Transverse colon (tissue), 4 donors: ENCODE data around the gene ZNF608. TPM values are rescaled to one million over a fixed set of nuclear protein-coding genes. Genes with fewer than 3 reads are reported as not detected.

Experiments used
- DNase-seq: peaks from one replicate; pipeline ENCODE4 v3.0.0-alpha.2; 2019
- H3K27ac ChIP-seq, 4 donors: fragments of 200-600 bp; sonication (generic); 2 replicates each; pipeline ENCODE4 v1.5.1; 2016 to 2018; ENCODE audit warnings: inconsistent platforms in 4 of 4
- H3K27me3 ChIP-seq: fragments of 200-600 bp; sonication (generic); 2 replicates; pipeline ENCODE4 v1.5.1; 2017; ENCODE audit warnings: inconsistent platforms
- H3K36me3 ChIP-seq, 4 donors: fragments of 200-600 bp; sonication (generic); 2 replicates each; pipeline ENCODE4 v1.5.1; 2017 to 2019; ENCODE audit warnings: inconsistent platforms in 4 of 4
- H3K4me1 ChIP-seq, 4 donors: fragments of 200-600 bp; sonication (generic); 2 replicates each; pipeline ENCODE4 v1.5.1; 2017 to 2020; ENCODE audit warnings: inconsistent platforms in 4 of 4
- H3K4me3 ChIP-seq, 4 donors: fragments of 200-600 bp; sonication (generic); 1 replicate in 1 of 4; 2 replicates in 3 of 4; pipeline versions ENCODE4 v1.5.1 to v1.6.1; 2017 to 2019; ENCODE audit warnings: inconsistent platforms in 4 of 4
- H3K9me3 ChIP-seq, 2 donors: fragments of 200-600 bp; sonication (generic); 2 replicates each; pipeline ENCODE4 v1.5.1; 2017 to 2019; ENCODE audit warnings: inconsistent platforms in 2 of 2
- EP300 ChIP-seq: sonication (generic); formaldehyde crosslinking; IDR thresholded peaks from one replicate; pipeline ENCODE4 v1.6.1; 2017; ENCODE audit warnings: antibody characterized with exemption, low read depth
- POLR2A ChIP-seq: fragments of 450-650 bp; IDR thresholded peaks from one replicate; pipeline ENCODE4 v1.6.1; 2016; ENCODE audit warnings: antibody characterized with exemption, mild to moderate bottlenecking, moderate library complexity
- POLR2AphosphoS5 ChIP-seq, 3 donors: sonication (generic); formaldehyde crosslinking; IDR thresholded peaks; one replicate each; pipeline ENCODE4 v1.6.1; 2016; ENCODE audit warnings: antibody characterized with exemption in 3 of 3
- WGBS, 2 donors: methylation state at CpG; one replicate each; pipeline ENCODE4 v1.1.5; 2018; ENCODE audit warnings: low coverage in 1 of 2; 5-methylcytosine and 5-hydroxymethylcytosine counted together
- in situ Hi-C, 4 donors: fragments of 200-750 bp; cut with MboI; loops; one replicate each; pipeline versions ENCODE4 v1.15.0 to v1.15.1; 2017; ENCODE audit warnings: low sequenced_read_pairs in 3 of 4, low pct_ligation_motif_present in 1 of 4, low pct_unique_long_range_greater_than_20kb in 1 of 4
- intact Hi-C: fragments of 100-400 bp; cut with DNase I; formaldehyde crosslinking; loops from one replicate; pipeline ENCODE4 v1.15.1; 2023; ENCODE audit warnings: low total_unique reads
- total RNA-seq, 4 donors: library from RNA; depleted of rRNA; stranded (reverse); fragments of >200 nt; gene quantifications; one replicate each; pipeline ENCODE4 v1.1.0, GENCODE V29; 2016
- TF ChIP-seq, protein P1 (sequence below), 5 experiments: fragments of 200-600 bp in 3 of 5; fragments of 450-650 bp in 2 of 5; sonication (generic) in 3 of 5; IDR thresholded peaks; 1 replicate in 2 of 5; 2 replicates in 3 of 5; pipeline ENCODE4 v1.5.1; 2016 to 2017; ENCODE audit warnings: antibody characterized with exemption in 5 of 5, inconsistent platforms in 3 of 5, mild to moderate bottlenecking in 2 of 5, moderate library complexity in 1 of 5

ZNF608 gene
- total RNA-seq, 4 donors from 2014 or later: 30.6 to 83.2 (median 41.2) TPM

DNA sequence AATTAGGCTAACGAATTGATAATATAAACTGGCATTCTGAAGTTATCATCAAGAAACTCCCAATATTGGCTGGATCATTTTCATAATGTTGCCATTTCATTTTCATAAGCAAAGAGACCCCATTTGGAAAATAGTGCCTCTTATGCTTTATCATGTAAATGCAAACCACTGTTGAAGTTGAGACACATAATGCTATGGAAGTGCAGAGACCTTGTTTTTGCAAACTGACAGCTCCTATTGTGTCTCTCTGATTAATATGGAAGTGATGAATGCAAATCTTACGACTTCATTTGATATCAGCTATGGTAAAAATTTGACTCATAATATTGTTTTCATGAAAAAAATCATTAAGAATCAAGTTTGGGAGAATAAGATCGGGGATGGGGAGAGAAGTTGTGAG, 25.3 kb upstream of the ZNF608 start:
- intact Hi-C loops: loop anchor here (10.0 kb wide), 1 partner anchor 63 kb away; no protein-coding TSS in a partner anchor
- no peak overlapping the region for H3K27ac ChIP-seq
- 87 to 93% methylated on average over 3 of the region's 3 CpGs for WGBS, 2 donors
- no peaks in the 10 kb centered on the region for H3K27me3 ChIP-seq
- no peaks in the 10 kb centered on the region for H3K36me3 ChIP-seq
- DNase-seq: no peak
- H3K4me1 ChIP-seq: no peaks in the 10 kb centered on the region
- H3K4me3 ChIP-seq: no peak overlapping the region
- in situ Hi-C loops: no loop called here
- TF ChIP-seq, protein P1, sequence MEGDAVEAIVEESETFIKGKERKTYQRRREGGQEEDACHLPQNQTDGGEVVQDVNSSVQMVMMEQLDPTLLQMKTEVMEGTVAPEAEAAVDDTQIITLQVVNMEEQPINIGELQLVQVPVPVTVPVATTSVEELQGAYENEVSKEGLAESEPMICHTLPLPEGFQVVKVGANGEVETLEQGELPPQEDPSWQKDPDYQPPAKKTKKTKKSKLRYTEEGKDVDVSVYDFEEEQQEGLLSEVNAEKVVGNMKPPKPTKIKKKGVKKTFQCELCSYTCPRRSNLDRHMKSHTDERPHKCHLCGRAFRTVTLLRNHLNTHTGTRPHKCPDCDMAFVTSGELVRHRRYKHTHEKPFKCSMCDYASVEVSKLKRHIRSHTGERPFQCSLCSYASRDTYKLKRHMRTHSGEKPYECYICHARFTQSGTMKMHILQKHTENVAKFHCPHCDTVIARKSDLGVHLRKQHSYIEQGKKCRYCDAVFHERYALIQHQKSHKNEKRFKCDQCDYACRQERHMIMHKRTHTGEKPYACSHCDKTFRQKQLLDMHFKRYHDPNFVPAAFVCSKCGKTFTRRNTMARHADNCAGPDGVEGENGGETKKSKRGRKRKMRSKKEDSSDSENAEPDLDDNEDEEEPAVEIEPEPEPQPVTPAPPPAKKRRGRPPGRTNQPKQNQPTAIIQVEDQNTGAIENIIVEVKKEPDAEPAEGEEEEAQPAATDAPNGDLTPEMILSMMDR (IDR thresholded peaks at IDR 0.05): no peak
- TF ChIP-seq EP300 (no peak), POLR2A (no peak), POLR2AphosphoS5 (IDR thresholded peaks at IDR 0.05) (no peak)
- H3K9me3 ChIP-seq: no peaks in the 10 kb centered on the region

DNA sequence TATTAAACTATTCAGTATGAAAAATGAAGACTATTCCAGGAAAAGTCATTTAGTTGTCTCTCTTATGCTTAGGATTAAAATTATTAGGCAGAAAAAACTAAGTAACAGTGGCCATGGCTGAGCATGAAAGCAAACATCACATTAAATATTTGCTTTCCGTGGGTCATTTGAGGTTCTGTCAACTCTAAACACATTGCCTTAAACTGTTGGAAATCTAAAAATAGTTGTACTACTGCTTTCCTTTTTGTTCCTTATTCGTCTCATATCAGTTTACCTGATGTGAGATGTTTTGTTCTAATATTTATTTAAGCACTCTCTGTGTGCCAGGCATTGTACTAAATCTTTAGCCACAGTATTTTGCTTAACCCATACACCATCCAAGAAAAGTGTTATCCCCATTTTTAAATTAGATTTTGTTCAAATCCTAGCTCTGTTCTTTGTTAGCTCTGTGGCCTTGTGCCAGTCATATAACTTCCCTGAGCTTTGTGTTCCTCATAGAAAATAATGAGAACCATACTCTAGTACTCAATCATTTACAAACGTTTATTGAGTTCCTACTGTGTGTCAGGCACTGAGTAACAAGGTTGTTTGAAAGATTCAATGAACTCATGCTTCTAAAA, 18.7 kb upstream of the ZNF608 start:
- in situ Hi-C loops (no loop called here), intact Hi-C loops (no loop called here)
- 14 to 24% methylated on average over 3 of the region's 3 CpGs for WGBS, 2 donors
- Histone ChIP-seq H3K27ac (peak overlapping the region in 1 of 4 donors; percentile 15), H3K27me3 (no peaks in the 10 kb centered on the region), H3K4me3 (no peak overlapping the region), H3K36me3 (no peaks in the 10 kb centered on the region), H3K9me3 (no peaks in the 10 kb centered on the region), H3K4me1 (peaks cover 0 to 7% (median 2%) of the 10 kb centered on the region in 4 donors)
- TF ChIP-seq EP300 (no peak), POLR2AphosphoS5 (IDR thresholded peaks at IDR 0.05) (peak in 1 of 3 donors; percentile 9)
- DNase-seq: no peak

DNA sequence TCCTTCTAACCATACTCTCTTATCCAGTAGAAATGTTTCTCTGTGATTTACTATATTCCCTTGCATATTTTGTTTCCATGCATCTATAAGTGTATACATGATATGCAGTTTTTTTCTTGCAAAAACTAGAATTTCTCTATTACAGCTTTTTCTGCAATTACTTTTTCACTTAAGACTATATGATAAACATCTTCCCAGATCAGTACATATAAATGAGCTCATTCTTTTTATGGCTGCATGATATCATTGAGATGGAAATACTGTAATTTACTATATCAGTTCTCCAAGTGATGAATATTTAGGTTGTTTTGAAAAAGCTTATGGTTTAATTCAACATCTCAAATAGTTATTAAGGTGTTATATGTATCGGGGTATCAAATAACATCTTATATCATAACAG, 18.1 kb upstream of the ZNF608 start:
- Histone ChIP-seq H3K36me3 (no peaks in the 10 kb centered on the region), H3K27ac (no peak overlapping the region), H3K9me3 (no peaks in the 10 kb centered on the region), H3K27me3 (no peaks in the 10 kb centered on the region), H3K4me1 (peaks cover 0 to 7% (median 2%) of the 10 kb centered on the region in 4 donors), H3K4me3 (no peak overlapping the region)
- WGBS, 2 donors: 77 to 85% methylated on average over 1 of the region's 1 CpG
- in situ Hi-C loops: no loop called here
- DNase-seq: no peak
- TF ChIP-seq, protein P1 (IDR thresholded peaks at IDR 0.05): no peak
- TF ChIP-seq EP300: no peak
- TF ChIP-seq POLR2AphosphoS5 (IDR thresholded peaks at IDR 0.05): no peak
- TF ChIP-seq POLR2A: no peak
- intact Hi-C loops: no loop called here

DNA sequence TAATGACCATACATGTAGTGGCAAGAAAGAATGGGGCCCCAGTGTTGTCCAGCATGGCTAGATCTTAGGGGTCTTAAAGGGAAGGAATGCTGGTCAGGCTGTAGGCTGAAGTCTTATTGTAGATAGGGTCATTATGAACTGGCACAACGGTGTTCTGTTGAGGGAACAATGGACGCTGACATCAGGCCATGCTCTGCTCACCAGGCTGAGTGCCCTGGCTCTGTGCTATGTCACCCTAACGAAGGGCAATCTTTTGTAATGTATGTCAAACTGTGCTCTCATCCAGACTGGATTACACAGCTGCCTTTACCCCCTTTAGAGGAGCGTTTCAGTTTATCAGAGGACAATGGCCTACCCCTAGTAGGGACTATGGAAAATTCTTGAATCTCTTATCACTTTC, 14.6 kb upstream of the ZNF608 start:
- intact Hi-C loops: no loop called here
- DNase-seq: no peak
- TF ChIP-seq POLR2AphosphoS5 (IDR thresholded peaks at IDR 0.05) (no peak), POLR2A (no peak), EP300 (no peak)
- TF ChIP-seq, protein P1 (IDR thresholded peaks at IDR 0.05): no peak
- no peaks in the 10 kb centered on the region for H3K27me3 ChIP-seq
- no peak overlapping the region for H3K4me3 ChIP-seq
- in situ Hi-C loops: no loop called here
- H3K4me1 ChIP-seq: peaks cover 0 to 7% (median 2%) of the 10 kb centered on the region in 4 donors
- no peaks in the 10 kb centered on the region for H3K9me3 ChIP-seq
- H3K36me3 ChIP-seq: no peaks in the 10 kb centered on the region
- WGBS, 2 donors: 90 to 92% methylated on average over 4 of the region's 4 CpGs
- H3K27ac ChIP-seq: no peak overlapping the region

DNA sequence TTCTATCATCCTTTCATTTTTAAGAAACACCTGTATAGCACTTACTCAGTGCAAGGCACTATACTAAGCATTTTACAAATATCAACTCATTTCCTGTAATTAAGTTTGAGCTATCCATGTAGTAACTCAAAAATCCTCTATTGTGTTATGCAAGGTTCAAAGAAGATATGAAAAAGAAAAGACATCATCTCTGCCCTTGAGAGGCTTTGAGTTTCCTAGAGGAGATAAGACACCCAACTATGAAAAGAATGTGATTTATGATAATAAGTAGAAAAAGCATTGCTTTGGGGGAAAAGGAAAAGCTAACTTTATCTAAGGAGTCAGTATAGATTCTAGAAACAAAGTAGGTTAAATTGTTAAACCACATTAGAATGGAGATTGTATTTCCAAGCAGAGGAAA, 14.2 kb upstream of the ZNF608 start:
- Histone ChIP-seq H3K9me3 (no peaks in the 10 kb centered on the region), H3K4me1 (peaks cover 0 to 7% (median 2%) of the 10 kb centered on the region in 4 donors), H3K4me3 (no peak overlapping the region), H3K27me3 (no peaks in the 10 kb centered on the region), H3K27ac (no peak overlapping the region), H3K36me3 (no peaks in the 10 kb centered on the region)
- in situ Hi-C loops (no loop called here), intact Hi-C loops (no loop called here)
- TF ChIP-seq, protein P1 (IDR thresholded peaks at IDR 0.05): no peak
- TF ChIP-seq EP300: no peak
- no peak for TF ChIP-seq POLR2AphosphoS5 (IDR thresholded peaks at IDR 0.05)
- TF ChIP-seq POLR2A: no peak
- DNase-seq: no peak
